PC-9 (cell line): Measurements from ENCODE around the gene STRN4.

ENCODE experiments used
- EZH2 ChIP-seq: fragments of 200-600 bp; sonication (generic); IDR thresholded peaks from 2 replicates; pipeline ENCODE4 v1.8.0; 2017; ENCODE audit warnings: antibody characterized with exemption, low read depth
- TF ChIP-seq, protein P1 (sequence below): fragments of 200-600 bp; sonication (generic); conservative IDR thresholded peaks from 2 replicates; pipeline ENCODE4 v1.6.1; 2017; ENCODE audit warnings: mixed run types, antibody characterized with exemption, mild to moderate bottlenecking, moderate library complexity

- TF ChIP-seq, protein P1, sequence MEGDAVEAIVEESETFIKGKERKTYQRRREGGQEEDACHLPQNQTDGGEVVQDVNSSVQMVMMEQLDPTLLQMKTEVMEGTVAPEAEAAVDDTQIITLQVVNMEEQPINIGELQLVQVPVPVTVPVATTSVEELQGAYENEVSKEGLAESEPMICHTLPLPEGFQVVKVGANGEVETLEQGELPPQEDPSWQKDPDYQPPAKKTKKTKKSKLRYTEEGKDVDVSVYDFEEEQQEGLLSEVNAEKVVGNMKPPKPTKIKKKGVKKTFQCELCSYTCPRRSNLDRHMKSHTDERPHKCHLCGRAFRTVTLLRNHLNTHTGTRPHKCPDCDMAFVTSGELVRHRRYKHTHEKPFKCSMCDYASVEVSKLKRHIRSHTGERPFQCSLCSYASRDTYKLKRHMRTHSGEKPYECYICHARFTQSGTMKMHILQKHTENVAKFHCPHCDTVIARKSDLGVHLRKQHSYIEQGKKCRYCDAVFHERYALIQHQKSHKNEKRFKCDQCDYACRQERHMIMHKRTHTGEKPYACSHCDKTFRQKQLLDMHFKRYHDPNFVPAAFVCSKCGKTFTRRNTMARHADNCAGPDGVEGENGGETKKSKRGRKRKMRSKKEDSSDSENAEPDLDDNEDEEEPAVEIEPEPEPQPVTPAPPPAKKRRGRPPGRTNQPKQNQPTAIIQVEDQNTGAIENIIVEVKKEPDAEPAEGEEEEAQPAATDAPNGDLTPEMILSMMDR, result no peak
- no peak for TF ChIP-seq EZH2
These were observed 31.0 kb upstream of the STRN4 start for GRCh38 chr19:46776927-46777911.
